T follicular helper cell (primary cell): Measurements from ENCODE around the gene RRAGD.

ENCODE experiments used
- DNase-seq: peaks from one replicate; pipeline ENCODE4 v3.0.0-alpha.2; 2020; ENCODE audit warnings: low read depth

The RRAGD gene

DNA sequence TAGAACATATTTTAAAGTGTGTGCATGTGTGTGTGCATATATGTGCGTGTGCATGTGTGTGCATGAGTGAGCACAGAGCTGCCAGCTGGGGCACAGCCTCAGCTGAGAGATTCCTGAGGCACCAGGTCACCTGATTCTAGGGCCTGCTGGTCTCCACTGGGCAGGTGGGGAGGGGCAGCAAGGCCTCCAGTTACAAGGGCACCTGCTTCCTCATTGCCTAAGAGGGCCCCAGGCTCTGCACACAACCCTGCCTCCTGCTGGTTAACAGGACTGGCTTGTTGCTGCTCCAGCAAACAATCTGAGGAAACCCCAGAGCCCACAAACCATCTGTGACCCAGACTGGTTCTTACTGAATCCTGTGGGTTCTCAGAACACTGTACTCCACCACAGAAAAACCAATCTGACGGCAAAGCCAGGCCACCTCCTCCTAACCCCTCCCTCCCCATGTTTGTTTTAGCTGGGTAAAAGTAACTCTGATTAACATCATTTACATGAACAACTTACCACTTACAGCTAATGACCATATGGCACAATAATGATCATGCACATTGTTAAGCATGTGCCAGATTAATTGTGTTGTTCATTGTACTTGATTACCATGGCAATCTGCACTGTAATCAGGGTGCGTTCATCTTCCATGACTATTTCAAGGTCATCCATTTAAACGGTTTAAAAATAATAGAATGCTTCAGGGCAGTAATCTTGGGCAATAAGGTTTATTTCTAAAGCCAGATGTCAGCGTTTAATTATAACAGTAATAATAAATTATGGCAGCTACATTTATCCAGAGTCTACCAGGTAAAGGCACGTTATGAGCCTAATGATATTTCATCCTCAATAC, 36.4 kb downstream of the RRAGD start:
- peak; percentile 55 for DNase-seq

DNA sequence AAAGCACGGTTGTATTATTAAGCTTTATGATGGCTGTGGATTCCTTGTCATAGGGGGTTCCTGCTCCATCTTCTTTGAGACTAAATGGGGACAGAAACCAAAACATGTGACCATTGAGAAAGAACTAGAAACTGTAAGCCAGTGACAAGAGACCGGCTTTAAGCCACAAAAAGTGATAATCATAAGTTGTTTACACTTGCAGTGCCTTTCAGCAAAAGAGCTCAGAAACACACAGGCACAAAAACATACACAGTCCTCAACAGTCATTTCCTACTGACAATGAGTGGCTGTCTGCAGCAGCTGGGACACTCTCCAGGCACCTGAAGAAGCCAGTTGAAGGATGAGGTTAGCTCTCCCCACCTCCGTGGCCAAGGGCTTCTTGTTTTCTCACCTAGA, 39.6 kb downstream of the RRAGD start:
- no peak for DNase-seq

DNA sequence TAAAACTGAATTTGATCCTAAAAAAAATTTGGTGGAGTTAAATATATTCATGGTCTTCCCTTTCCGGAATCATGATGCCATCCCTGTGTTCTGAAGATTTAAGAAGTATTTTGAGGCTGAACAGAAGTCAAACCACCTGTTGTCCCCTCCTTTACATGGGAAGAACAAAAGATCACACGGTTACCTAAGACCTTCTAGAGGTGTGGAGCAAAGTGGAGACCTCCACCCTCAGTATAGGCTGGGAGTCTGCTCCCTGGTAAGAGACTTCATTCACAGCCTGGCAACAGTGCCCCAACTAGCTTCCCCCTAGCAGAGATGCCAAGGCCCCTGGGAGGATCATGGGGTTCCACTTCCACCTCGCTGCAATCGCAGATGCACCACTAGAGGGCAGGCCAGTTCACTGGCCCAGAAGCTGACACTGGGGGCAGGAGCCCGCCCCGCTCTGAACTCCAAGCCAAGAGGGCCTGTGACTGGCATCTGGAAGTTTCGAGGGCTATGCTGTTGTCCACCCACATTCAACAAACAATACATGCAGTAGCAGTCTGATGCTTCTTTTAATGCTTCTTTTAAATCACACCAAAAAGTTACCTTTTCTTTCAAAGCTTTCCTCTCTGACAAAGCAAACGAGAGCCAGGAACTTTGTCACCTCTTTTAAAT, 40.1 kb downstream of the RRAGD start:
- DNase-seq: peak; percentile 58

- DNase-seq: no peak
Measured at GRCh38 chr6:89368999-89369398, 43.1 kb downstream of the RRAGD start.

DNA sequence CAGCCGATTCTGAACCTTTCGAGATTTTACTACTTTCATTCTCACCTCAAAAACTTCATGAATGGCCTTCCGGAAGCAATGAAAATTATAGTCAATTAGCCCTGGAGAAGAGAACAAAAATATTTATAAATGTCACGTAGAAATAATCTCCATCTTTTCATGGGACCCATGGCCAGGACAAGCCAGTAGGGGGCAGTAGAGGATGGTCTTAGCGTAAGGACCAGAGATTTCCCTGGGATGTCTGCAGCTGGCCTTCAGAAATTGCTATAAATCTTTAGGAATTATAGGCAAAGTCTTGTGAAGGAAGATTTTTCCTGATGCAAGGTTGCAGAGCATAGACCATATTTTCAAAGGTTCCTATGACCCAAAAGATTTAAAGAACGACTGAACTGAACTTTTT, 44.0 kb downstream of the RRAGD start:
- DNase-seq: peak; percentile 36

DNA sequence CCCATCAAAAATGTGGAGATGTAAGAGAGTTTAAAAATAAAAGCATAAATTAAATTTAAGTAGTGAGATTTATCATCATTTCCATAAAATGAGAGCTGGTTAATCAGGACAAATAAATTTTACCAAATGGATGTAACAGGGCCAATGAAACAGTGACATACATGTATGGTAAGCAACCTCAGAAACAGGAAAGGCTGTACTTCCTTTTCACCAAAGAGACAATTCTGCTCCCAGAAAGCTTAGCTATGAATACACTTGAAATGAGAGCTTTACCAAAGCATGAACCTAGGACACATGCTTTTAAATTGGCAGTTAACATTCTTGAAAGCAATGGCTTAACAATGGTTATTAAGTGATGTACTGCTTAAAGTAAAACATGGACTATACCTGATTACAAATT, 47.5 kb downstream of the RRAGD start:
- no peak for DNase-seq

- DNase-seq: no peak
Measured at GRCh38 chr6:89361171-89361570, 50.9 kb downstream of the RRAGD start.

DNA sequence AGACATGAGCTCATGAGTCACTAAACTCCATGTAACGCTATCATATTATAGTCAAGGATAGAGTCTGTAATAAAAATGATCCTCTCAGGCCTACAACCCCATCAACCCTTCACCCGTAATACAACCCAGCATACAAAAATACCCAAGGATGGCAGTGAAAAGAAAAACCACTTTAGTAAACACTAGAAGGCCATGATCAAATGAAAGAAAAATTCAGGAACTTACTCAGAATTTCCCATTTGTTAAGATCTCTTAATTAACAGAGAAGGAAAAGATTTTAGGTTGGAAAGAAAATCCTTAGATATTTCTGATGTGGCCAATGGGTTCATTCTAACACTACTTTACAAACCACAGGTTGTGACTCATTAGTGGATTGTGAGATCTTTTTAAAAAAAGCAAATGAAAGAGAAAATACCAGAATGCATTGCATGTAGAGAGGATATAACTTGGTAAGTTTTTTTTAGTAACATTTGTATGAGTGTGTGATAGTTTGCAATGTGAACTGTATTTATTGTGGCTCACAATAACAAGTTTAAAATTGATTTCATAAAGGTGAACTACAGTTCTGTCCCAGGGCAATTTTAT, 51.6 kb downstream of the RRAGD start:
- DNase-seq: no peak

DNA sequence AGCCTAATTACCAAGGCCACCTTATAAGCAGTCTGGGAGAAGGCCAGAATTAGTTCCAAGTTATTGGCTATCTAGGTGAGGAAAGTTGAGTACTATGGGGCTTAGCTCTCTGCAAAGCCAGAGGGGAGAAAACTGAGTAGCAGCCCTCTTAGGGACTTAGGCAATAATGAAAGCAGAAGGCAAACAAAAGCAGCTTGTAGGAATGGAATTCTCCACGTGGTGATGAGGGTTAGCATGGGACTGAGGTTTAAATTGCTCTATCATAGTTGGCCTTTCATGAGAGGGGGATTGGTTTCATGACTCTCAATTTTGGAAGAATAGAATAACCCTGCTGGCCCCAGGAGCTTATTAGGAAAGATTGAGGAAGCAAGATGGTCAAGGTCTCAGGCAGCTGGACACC, 52.5 kb downstream of the RRAGD start:
- DNase-seq: no peak

DNA sequence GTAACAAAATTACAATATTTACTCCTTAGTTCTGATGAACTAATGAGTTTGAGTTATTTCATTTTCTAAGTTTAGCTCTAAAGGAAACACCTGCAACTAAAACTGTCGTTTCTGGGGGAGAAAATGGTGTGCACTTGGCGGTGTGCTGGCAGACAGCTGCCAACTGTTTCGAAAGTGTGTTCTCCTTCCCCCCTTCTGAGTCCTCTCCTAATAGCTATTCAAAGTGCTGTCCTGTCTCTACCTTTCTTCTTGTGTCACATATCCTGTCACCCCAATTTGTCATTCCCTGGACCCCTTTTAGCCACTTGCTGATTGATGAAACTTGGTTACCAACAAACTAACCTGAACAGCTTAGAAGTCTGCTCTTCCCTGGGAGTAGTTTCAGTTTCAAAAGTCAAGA, 54.7 kb downstream of the RRAGD start:
- no peak for DNase-seq

GRCh38 chr6:89356642-89357170, 55.4 kb downstream of the RRAGD start:
- DNase-seq: no peak

GRCh38 chr6:89355511-89356194, 56.4 kb downstream of the RRAGD start:
- no peak for DNase-seq

- DNase-seq: no peak
Measured at GRCh38 chr6:89353702-89354392, 58.2 kb downstream of the RRAGD start.

- DNase-seq: no peak
Measured at GRCh38 chr6:89353118-89353556, 58.9 kb downstream of the RRAGD start.

- peak; percentile 48 for DNase-seq
Measured at GRCh38 chr6:89352278-89353117, 59.6 kb downstream of the RRAGD start, which contains the start of gene UBE2J1. Gene UBE2J1, minus strand, starts transcription at chr6:89352722. Its CDS starts 153 bp downstream, at chr6:89352569.

DNA sequence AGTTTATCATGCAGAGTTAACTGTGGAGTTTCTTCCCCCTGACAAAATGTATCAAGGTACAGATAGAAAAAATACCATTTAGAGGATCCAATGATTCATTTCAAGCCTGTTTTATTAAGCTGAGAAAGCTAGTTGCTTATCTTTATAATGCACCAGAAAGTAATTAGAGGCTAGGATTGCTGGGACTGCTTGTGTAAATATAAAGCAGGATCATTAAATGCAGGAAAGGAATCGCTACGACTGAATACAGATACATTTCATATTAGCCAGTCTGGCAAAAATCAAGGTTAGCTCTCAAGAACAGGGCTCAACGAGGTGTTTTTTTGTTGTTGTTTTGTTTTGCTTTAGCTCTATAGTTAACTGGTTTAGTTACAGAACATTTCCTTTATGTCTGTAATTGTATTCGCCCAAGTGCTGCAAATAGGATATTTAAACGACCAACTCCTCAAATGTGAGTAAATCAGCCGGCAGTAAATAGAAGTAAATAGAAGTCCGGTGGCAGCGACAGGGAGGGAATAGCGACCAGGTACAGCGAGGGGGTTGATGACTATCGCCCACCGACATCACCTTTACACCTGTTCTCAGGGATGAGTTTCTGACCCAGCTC, 60.3 kb downstream of the RRAGD start:
- no peak for DNase-seq

- no peak for DNase-seq
Measured at GRCh38 chr6:89350281-89350966, 61.6 kb downstream of the RRAGD start.

DNA sequence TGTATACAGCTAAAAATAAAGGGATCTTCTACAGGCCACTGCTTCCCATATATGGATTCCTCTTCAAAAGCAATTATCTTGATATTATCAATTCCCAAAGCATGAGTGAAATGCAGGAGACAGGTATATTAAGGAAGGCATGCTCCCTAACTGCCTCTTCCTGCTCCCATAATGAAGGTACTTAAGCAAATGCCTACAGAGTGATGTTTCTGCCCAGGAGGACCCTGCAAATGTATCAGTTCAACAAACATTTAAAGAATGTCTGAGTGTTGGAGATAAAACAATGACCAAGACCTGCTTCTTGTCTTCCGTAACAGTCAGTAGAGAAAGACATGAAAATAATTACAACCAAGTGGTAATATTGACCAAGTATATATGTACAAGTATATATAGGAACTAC, 63.7 kb downstream of the RRAGD start:
- DNase-seq: no peak

DNA sequence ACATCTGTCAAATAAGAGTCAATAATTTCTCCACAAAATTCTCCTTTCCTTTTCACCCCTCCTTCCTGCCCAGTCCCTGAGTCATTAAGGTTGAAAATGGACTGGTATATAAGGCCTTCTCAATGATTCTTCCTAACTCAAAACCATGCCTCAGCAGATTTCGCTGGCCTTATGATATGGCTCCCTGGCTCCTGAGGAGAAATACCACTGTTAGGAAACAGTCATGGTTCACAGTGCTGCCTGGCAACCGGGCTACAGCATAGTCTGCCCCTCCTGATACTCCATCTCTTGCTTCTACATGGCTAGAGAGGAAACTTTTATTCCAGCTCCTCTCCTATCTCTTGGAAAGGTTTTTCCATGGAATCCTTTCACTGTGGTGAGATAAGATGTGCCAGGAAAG, 64.2 kb downstream of the RRAGD start:
- no peak for DNase-seq

DNA sequence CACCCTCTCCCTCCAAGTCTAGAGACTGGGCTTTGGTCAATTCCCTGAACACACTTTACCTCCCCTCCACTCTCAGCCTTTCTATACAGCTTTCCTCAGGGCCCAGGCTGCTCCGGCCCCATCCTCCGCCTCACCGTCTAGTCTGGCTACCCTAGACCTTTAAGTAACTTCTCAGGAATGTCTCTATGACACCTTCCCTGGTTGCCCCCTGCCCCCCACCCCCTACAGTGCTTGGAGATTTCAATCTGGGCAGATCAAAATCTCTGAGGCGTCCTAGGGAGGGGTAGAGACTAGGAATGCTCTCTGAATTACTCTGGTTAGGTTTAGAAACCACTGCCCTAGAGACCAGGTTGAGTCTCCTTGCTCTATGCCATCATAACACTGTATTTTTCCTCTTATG, 65.6 kb downstream of the RRAGD start:
- no peak for DNase-seq
